ENCODE measurements around the gene PTCH2. TPM values are rescaled to one million over a fixed set of nuclear protein-coding genes. Genes with fewer than 3 reads are reported as not detected.
"Not testable (repeated sequence)": the region's sequence is repeated elsewhere in the genome, so short reads cannot be mapped to it uniquely, and the experiment has no call there.

PTCH2 gene
- total RNA-seq, 2 donors from 2014 or later: 0.64 to 1.1 TPM

DNA sequence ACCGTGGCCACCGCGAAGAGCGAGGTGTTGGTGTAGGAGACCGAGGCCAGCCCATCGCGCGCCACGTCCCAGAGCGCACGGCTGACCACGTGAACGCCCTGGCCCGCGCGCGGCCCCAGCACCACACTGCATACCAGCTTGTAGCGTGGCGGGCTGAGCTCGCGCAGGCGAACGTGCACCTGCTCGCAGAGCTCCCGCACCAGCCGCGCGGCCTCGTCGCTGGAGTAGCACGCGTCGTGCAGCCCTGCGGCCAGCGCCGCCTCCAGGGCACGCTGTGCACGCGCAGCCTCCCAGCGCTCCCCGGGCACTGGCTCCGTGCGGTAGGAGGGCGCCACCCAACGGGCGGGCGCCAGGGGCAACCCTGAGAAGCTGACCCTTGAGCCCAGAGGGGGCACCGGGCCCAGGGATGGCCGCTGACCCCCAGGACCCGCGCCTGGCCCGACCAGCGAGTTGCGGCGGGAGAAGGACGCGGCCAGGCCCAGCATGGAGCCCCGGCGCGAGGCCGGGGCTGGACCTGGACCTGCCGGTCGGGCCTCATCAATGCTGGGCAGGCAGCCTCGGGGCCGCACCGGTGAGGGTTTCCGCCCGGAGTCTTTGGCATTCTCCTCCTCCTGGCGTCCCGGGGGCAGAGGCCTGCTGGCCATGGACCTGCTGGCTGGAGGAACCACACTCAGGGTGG is 36.9 kb downstream of the PTCH2 start:
- peaks cover 39% of the 10 kb centered on the region for H3K4me1 Mint-ChIP-seq
- H3K27ac Mint-ChIP-seq: peak overlapping the region; percentile 99
- peaks cover 95% of the 10 kb centered on the region for H3K36me3 Mint-ChIP-seq (ENCODE audit: low read depth)
- H3K27me3 Mint-ChIP-seq: no peaks in the 10 kb centered on the region
- no peaks in the 10 kb centered on the region for H3K9me3 Mint-ChIP-seq
- no peak for ATAC-seq (replicated peaks)
- H3K4me3 Mint-ChIP-seq: peak overlapping the region; percentile 91

DNA sequence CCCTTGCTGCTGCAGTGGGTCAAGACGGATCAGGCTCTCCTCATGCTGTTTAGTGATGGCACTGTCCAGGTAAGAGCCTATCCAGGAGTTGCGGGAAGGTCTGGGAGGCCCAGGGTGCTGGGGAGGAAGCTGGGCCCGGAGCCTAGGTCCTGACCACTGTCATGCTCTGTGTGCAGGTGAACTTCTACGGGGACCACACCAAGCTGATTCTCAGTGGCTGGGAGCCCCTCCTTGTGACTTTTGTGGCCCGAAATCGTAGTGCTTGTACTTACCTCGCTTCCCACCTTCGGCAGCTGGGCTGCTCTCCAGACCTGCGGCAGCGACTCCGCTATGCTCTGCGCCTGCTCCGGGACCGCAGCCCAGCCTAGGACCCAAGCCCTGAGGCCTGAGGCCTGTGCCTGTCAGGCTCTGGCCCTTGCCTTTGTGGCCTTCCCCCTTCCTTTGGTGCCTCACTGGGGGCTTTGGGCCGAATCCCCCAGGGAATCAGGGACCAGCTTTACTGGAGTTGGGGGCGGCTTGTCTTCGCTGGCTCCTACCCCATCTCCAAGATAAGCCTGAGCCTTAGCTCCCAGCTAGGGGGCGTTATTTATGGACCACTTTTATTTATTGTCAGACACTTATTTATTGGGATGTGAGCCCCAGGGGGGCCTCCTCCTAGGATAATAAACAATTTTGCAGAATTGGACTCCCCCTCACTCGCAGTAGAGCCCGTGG is 37.6 kb downstream of the PTCH2 start:
- peak overlapping the region; percentile 89 for H3K4me3 Mint-ChIP-seq

DNA sequence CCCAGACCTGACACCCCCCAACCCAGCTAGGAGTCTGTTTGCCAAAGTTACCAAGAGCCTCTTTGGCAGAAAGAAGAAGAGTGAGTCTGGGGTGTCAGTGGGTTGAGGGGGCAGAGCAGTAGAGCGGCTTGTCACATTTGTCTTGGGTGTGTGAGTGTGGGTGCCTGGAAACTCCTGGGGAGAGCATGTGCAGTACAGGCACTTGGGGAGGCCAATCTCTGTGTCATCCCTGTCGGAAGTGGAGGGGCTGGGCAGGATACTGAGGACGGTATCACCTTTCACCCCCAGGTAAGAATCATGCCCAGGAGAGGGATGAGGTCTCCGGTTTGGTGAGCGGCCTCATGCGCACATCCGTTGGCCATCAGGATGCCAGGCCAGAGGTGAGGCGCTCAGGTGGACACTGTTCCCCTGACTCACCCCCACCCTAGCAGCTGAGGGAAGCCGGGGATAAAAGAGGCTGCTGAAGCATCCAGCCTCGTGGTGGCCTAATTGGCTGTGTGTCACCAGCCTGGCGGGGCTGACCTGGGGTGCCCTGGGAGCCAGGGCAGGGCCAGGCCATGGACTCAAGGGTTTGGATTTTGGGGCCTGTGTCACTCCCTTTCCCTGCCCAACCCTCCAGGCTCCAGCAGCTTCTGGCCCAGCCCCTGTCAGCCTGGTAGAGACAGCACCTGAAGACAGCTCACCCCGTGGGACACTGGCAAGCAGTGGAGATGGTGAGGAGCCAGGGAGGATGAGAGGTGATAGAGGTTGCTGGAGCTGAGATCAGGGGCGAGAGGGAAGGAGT is 39.5 kb downstream of the PTCH2 start:
- peaks cover 26% of the 10 kb centered on the region for H3K4me1 Mint-ChIP-seq
- H3K27ac Mint-ChIP-seq: peak overlapping the region; percentile 90
- H3K27me3 Mint-ChIP-seq: no peaks in the 10 kb centered on the region
- no peak for ATAC-seq (replicated peaks)
- H3K4me3 Mint-ChIP-seq: peak overlapping the region; percentile 89
- no peaks in the 10 kb centered on the region for H3K9me3 Mint-ChIP-seq
- peaks cover 74% of the 10 kb centered on the region for H3K36me3 Mint-ChIP-seq (ENCODE audit: low read depth)

More for the DNA sequence above, 37.6 kb downstream of the PTCH2 start:
- Mint-ChIP-seq H3K36me3 (ENCODE audit: low read depth) (peaks cover 94% of the 10 kb centered on the region), H3K27ac (peak overlapping the region; percentile 90), H3K27me3 (no peaks in the 10 kb centered on the region), H3K4me1 (peaks cover 32% of the 10 kb centered on the region), H3K9me3 (no peaks in the 10 kb centered on the region)
- ATAC-seq (replicated peaks): no peak

DNA sequence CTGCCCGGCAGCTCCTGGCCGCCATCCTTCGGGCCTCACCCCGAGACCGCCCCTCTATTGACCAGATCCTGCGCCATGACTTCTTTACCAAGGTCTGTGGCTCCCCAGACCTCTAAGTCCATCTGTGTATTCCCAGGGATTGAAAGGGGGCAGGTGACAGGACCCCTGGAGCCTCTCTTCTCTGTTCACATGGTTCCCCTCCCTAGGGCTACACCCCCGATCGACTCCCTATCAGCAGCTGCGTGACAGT is 40.1 kb downstream of the PTCH2 start:
- peak overlapping the region; percentile 89 for H3K4me3 Mint-ChIP-seq
- H3K4me1 Mint-ChIP-seq: peaks cover 26% of the 10 kb centered on the region
- ATAC-seq (replicated peaks): no peak
- no peaks in the 10 kb centered on the region for H3K9me3 Mint-ChIP-seq
- peak overlapping the region; percentile 90 for H3K27ac Mint-ChIP-seq
- H3K36me3 Mint-ChIP-seq (ENCODE audit: low read depth): peaks cover 69% of the 10 kb centered on the region
- H3K27me3 Mint-ChIP-seq: no peaks in the 10 kb centered on the region

DNA sequence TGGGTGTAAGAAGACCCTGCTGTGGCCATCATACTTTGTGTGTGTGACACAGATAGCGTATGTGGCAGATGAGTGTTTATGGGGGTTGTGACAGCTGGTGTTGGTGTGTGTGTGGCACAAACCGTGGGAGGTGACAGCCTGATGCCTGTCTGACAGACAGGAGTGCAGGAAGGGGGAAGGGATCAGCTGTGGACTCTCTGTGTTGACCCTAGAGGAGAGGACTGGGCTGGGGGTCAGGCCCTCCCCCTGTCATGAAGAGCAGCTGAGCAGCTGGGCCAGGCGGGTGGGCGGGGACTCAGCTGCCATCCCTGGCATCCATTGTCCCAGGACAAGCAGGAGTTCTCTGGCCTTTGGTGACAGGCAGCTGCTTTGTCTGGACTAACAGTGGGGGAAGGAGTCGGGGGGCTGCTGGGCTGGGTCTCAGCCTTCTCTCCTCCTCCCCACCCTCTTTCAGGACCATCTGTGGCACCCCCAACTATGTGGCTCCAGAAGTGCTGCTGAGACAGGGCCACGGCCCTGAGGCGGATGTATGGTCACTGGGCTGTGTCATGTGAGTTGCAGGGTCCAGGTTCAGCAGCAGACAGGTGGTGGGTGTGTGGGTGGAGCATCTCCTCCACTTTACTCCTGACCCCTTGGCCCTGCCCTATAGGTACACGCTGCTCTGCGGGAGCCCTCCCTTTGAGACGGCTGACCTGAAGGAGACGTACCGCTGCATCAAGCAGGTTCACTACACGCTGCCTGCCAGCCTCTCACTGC is 40.6 kb downstream of the PTCH2 start:
- peak overlapping the region; percentile 90 for H3K27ac Mint-ChIP-seq
- no peak for ATAC-seq (replicated peaks)
- H3K36me3 Mint-ChIP-seq (ENCODE audit: low read depth): peaks cover 64% of the 10 kb centered on the region
- H3K27me3 Mint-ChIP-seq: no peaks in the 10 kb centered on the region
- H3K4me1 Mint-ChIP-seq: peaks cover 25% of the 10 kb centered on the region
- H3K4me3 Mint-ChIP-seq: peak overlapping the region; percentile 89
- no peaks in the 10 kb centered on the region for H3K9me3 Mint-ChIP-seq

DNA sequence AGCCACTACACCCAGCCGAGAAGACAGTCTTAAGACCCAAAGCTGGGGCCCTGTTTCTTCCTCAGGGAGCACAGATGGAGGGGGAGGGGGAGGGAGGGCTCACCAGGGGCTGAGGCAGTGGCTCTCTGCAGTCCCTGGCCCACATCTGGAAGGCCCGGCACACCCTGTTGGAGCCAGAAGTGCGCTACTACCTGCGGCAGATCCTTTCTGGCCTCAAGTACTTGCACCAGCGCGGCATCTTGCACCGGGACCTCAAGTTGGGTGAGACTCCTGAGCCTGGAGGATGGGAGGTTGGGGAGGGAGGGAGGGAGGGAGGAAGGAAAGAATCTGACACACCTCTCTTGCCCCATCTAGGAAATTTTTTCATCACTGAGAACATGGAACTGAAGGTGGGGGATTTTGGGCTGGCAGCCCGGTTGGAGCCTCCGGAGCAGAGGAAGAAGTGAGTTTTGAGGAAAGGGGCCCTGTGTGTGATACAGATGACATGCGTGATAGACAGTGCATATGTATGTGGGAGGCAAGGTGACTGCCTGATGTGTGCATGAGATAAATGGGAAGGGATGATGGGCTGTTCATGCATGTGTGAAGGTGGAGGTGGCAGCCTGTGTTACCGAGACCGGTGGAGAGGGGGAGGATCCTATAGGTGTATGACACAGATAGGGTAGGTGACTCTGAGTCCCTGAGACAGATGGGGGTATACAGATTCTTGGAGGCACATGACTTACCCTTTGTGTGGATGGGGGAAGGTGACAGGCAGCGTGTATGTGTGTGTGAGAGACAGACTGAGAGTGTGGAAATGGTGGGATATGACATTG is 41.4 kb downstream of the PTCH2 start:
- peak overlapping the region; percentile 90 for H3K27ac Mint-ChIP-seq
- no peaks in the 10 kb centered on the region for H3K9me3 Mint-ChIP-seq
- peaks cover 18% of the 10 kb centered on the region for H3K4me1 Mint-ChIP-seq
- peak overlapping the region; percentile 89 for H3K4me3 Mint-ChIP-seq
- H3K36me3 Mint-ChIP-seq (ENCODE audit: low read depth): peaks cover 56% of the 10 kb centered on the region
- H3K27me3 Mint-ChIP-seq: no peaks in the 10 kb centered on the region
- peak; percentile 30 for ATAC-seq (replicated peaks)

DNA sequence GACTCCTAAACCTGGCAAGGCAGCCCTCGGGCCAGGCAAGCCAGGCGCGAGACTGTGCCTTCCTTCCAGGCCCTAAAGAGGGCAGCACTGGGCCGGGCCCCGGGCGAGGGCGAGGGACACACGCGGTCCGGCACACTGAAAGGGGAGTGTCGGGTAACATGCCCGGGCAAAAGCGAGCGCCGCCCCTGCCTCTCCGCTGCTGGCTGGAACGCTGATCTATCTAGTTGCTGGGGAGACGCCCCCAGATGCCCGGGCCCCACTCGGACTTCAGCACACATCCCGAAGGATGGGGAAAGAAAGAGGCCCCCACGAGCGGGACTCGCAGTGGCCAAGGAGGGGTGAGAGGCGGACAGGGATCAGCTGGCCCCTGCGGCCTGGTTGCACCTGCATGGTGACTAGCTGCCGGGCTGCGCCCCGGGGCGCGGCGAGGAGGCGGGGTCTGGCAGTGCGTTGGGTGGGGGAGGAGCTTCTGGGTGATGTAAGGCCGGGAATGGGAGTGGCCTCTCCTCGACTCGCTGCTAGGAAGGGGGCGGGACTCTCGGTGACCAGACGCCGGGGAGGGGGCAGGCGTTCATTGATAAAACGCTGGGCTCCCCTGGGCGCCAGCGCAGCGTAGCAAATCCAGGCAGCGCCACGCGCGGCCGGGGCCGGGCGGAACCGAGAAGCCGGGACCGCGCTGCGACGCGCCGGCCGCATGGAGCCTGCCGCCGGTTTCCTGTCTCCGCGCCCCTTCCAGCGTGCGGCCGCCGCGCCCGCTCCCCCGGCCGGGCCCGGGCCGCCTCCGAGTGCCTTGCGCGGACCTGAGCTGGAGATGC is 43.1 kb downstream of the PTCH2 start, which contains the start of gene PLK3:
TSS of gene PLK3 (plus strand) at position 608 of the 815 bp plus-strand sequence. CDS start at position 695, 87 bp downstream.
- peak within 1 kb of the TSS; percentile 91 for H3K27ac Mint-ChIP-seq
- H3K36me3 Mint-ChIP-seq (ENCODE audit: low read depth): peaks cover 44% of the 10 kb centered on the region
- peak within 1 kb of the TSS; percentile 89 for H3K4me3 Mint-ChIP-seq
- no peaks in the 10 kb centered on the region for H3K9me3 Mint-ChIP-seq
- ATAC-seq (replicated peaks): peak; percentile 83
- H3K27me3 Mint-ChIP-seq: no peaks in the 10 kb centered on the region
- H3K4me1 Mint-ChIP-seq: peaks cover 12% of the 10 kb centered on the region

DNA sequence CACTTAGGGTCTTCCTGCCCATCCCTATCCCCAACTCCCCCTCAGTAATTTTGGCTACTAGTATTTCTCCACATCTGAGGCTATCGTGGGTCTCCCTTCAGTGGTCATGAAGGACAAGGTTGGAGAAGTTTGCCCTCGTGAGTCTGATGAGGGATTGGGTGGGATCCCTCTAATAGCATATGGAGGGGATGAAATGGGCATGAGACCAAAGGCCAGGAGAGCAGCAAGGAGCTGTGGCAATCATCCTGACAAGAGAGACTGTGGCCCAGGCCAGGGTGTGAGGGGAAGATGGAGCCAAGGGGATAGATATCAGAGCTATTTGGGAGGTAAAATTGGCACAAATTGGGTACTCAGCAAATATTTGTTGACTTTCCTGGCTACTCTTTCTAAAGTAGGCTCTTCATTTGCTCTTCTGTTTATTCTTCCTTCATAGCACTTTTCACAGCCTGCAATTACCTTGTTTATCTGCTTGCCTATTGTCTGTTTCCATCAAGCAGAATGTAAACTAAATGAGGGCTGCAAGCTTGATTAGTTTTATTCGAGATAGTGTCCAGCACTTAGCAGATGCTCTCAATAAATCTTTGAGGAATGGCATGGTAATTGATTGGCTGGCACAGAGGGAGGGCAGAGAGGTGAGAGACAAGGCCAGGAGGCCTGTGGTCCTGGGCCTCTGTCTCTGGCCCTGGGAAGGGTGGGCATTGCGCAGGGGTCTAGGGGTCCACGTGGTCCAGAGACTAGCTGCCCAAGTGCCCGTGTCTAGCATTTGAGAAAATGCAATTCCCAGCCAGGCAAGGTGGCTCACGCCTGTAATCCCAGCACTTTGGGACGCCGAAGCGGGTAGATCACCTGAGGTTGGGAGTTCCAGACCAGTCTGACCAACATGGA is 44.3 kb downstream of the PTCH2 start:
- Mint-ChIP-seq H3K27ac (peak overlapping the region; percentile 91), H3K4me3 (peak overlapping the region; percentile 89), H3K27me3 (no peaks in the 10 kb centered on the region)

DNA sequence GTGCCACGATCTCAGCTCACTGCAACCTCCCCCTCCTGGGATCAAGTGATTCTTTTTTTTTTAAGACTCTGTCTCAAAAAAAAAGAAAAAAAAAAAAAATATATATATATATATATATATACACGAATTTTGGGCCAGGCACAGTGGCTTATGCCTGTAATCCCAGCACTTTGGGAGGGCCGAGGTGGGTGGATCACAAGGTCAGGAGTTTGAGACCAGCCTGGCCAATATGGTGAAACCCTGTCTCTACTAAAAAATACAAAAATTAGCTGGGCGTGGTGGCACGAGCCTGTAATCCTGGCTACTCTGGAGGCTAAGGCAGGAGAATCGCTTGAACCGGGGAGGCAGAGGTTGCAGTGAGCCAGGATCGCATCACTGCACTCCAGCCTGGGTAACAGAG is 45.2 kb downstream of the PTCH2 start:
- not testable (repeated sequence) for H3K4me3 Mint-ChIP-seq; H3K27ac Mint-ChIP-seq; H3K4me1 Mint-ChIP-seq; ATAC-seq (replicated peaks); H3K27me3 Mint-ChIP-seq; H3K9me3 Mint-ChIP-seq
- peaks cover 23% of the 10 kb centered on the region for H3K36me3 Mint-ChIP-seq (ENCODE audit: low read depth)

More for the DNA sequence above, 44.3 kb downstream of the PTCH2 start:
- no peak for ATAC-seq (replicated peaks)
- H3K4me1 Mint-ChIP-seq: peaks cover 12% of the 10 kb centered on the region
- H3K9me3 Mint-ChIP-seq: no peaks in the 10 kb centered on the region
- peaks cover 31% of the 10 kb centered on the region for H3K36me3 Mint-ChIP-seq (ENCODE audit: low read depth)

DNA sequence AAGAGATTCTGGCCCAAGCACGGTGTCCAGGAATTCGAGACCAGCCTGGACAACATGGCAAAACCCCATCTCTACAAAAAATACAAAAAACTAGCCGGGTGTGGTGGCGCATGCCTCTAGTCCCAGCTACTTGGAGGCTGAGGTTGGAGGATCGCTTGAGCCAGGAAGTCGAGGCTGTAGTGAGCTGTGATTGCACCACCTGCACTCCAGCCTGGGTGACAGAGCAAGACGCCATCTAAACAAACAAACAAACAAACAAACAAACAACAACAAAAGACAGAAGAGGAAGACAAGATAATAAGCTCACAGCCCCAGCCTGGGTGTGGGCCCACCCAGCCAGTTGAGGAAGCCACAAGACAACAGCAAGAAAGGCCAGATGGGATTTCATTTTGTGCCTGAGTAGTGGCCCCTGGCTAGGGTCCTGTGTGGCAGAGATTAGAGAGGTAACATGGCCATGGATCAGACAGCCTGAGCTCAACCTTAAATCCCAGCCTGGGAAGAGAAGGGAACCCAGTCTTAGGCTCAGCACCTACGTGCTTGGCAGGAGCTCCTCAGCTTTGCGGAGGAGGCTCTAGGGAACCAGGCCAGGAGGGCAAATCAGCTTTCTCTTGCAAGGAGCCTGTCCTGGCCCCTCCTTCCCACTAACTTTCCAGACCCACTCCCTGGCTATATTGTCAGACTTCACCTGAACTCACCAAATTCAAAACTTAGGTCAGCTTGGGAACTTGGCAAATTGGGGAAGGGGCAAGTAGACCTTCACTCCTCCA is 50.1 kb downstream of the PTCH2 start:
- Mint-ChIP-seq H3K9me3 (no peaks in the 10 kb centered on the region), H3K27ac (no peak overlapping the region), H3K27me3 (no peaks in the 10 kb centered on the region), H3K36me3 (ENCODE audit: low read depth) (no peaks in the 10 kb centered on the region), H3K4me1 (no peaks in the 10 kb centered on the region), H3K4me3 (no peak overlapping the region)
- ATAC-seq (replicated peaks): no peak

DNA sequence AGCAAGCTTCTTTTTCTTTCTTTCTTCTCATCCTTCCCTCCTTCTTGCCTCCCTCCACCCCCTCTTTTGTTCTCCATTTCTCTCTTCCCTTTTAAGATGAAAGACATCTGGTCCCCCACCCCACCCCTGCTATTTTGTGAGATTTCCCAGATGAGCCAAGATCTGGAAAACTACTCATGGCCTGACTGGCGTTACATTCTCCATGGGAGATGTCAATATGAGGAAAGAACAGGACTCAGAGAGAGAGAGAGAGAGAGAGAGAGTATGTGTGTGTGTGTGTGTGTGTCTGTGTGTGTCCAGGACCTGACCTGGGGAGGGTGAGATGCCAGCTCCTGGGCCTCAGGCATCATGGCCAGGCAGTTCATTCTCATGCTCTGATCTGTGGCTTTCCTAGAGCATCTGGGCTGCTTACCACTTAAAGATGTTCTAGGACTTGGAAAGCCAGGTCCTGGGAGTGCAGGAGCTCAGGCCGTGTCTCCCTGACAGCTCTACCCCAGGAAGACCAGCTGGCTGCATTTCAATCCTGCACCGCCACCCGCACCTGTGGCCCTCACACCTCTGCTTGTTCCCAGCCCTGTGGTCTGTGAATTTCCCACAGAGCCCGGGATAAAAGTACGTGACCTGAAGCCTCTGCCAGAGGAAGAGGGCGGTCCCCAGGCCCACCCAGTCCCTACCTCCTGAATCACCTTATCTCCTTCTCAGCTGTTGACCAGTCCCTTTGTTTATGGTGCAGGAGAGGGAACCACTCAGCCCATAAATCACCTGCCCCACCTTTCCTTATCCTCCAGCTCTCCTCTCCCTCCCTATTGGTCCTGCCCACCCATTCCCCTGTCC is 51.9 kb downstream of the PTCH2 start:
- H3K4me1 Mint-ChIP-seq: peaks cover 5% of the 10 kb centered on the region

More for the DNA sequence above, 51.9 kb downstream of the PTCH2 start:
- no peaks in the 10 kb centered on the region for H3K36me3 Mint-ChIP-seq (ENCODE audit: low read depth)
- no peak overlapping the region for H3K4me3 Mint-ChIP-seq
- no peaks in the 10 kb centered on the region for H3K9me3 Mint-ChIP-seq
- H3K27me3 Mint-ChIP-seq: no peaks in the 10 kb centered on the region
- no peak for ATAC-seq (replicated peaks)
- no peak overlapping the region for H3K27ac Mint-ChIP-seq

Data from activated T-helper 17 cell treated with anti-CD3 and anti-CD28 coated beads, Interleukin-2, amount 50 U/mL, for 72 hours (primary cell).